ENCODE results near the gene KIAA1328.
"Not testable (repeated sequence)": the region's sequence is repeated elsewhere in the genome, so short reads cannot be mapped to it uniquely, and the experiment has no call there.

KIAA1328 gene

DNA sequence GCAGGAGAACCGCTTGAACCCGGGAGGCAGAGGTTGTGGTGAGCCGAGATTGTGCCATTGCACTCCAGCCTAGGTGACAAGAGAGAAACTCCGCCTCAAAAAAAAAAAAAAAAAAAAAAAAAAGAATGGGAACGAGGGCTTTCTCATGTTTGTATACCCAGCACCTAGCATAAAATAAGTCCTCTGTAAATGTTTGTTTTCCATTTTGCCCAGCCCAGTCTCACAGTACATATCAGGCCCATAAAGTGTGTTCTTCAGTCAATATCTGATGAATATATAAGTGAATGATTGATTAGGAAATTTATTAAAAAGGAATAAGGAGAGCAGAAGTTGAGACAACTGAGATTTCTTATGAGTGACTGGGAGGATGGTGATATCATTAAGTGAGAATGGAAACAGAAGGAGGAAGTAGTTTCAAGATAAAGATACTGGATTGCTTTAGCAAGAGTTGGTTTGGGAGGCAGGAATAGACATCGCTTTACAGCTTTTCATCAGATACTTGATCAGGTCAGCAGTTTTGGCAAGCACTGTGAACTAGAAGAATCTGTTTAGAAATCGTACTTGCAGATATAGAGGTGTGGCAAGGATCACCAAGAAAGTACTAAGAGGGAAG is 327.5 kb downstream of the KIAA1328 start:
- DNase-seq = no peak

DNA sequence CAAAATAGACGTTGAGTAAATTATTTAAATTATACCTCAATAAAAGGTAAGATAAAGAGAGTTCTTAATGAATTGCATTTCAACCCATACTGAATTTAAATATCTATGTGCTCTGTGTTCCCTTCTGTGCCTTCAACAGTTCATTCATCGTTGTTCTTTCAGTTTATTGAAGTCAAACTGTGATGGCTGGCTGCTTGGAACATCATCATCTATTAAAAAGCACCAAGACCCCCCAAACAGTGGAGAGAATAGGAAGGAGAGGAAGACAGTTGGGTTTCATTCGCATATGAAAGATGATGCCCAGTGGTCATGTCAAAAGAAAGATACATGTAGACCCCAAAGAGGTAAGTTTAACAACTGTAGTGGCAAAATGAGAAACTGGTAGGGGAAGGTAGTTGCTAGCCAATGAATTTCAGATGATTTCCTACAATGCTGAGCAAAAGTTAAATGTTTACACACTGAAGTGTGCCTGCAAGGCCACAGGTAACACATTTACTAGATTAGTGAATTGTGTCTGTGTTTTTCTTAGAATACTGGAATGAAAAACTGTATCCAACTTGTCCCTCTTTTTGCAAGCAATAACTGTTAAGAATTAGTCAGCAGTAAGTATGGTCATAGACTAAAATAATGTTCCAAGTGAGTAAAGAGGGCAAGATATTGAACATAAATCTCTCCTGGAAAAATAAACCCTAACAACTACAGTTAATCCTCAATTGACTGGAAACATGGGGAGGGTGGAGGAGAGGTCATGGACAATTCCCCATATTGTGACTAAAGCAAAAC is 331.3 kb downstream of the KIAA1328 start:
- DNase-seq = peak; percentile 8

DNA sequence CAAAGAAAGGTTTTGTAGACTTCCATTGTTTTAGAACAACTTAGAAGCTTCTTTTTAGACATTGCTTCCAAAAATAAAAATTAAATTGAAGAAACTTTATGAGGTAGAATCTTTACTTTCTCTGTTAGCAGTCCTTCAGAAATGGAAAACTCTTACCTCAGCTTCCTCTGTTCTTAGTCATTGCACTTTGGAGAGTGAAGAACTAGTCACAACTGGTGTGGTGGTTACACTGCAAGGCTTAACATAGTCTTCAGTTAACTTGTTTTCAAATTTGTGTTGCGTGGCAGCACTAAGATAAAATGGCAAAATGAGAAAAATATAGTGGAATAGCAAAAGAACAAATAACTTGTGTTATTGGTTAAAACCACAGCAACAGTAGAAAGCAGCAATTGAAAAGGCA is 332.6 kb downstream of the KIAA1328 start:
- no peak for DNase-seq

DNA sequence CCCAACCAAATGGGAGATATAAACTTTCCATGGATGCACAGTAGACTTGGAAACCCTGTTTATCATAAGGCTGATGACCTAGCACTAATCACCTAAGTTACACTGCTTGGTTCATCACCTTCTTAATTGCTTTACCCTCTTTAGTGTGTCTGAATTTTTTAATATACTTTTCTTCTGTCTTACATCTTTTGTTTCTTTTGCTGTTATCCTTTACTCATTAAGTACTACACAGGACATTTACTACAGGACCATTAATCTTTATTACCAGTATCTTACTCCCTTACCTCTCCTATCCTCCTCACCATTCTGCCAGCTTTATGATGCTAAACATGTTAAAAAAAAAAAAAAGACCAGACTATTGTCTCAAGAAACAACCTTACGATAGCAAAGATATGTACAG is 333.6 kb downstream of the KIAA1328 start:
- DNase-seq = peak; percentile 10

DNA sequence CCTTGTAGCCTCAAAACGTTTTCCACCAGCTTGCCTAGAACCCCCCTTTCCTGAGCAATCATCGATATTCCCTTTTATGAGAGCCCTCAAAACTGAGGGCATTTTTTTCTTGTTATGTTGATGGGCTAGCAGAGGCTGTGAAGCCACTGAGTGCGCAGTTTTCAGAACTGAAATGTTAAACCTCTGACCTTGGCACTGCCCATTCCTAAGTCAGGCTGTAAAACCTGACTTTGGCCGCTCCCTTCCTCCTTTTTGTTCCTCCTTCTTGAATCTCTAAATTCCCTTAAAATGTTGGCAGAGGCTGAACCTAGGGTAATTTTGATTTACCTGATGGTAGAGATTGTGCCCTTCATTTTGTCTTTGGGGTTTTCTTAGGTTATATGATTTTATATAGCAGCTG is 334.2 kb downstream of the KIAA1328 start:
- no peak for DNase-seq

DNA sequence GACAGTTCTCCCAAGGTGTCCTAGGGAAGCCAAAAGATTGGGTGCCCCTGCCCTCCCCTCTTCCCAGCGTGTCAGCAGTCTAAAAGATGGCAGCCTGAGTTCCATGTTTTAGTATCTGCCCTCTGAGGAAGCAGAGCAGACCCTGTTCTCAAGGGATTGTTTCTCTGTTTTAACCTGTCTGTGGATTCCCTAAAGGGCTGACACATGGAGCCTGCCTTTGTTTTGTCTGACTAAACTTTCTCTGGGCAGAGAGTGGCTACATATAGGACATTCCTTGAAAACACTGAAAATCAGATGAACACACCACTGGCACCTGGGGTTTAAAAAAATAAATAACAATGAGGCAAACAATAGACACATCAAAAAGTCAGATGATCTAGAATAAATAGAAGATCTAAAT is 337.6 kb downstream of the KIAA1328 start:
- no peak for DNase-seq

DNA sequence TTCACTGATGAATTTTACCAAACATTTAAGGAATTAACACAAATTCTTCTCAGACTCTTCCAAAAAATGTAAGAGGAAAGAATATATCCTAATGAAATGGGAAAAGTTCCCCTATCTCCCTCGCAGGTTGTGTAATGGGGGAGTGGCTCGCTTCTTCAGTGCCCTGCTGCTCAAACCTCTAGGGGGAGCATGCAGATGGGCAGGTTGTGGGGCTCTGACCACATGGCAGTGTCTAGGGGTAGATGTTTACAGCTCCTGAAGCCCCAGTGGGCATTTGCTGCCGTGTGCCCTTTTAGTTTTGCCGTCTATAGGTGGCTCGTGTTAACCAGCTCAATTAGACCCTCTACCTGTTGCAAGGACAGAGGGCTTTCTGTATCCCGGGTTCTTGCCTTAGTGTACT is 338.0 kb downstream of the KIAA1328 start:
- DNase-seq = not testable (repeated sequence)

DNA sequence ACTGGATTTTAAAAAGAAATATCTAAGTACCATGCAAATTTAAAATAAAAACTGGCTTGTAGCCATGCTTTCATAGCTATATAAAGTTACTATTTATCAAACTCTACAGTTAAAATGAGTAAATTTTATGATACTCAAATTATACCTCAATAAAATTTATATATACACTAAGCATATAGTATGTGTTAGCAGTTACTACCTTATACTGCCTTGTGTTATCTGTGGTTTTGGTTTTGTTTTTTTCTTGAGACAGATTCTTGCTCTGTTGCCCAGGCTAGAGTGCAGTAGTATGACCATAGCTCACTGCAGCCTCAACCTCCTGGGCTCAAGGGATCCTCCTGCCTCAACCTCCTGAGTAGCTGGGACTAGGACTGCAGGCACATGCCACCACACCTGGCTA is 342.1 kb downstream of the KIAA1328 start:
- no peak for DNase-seq

DNA sequence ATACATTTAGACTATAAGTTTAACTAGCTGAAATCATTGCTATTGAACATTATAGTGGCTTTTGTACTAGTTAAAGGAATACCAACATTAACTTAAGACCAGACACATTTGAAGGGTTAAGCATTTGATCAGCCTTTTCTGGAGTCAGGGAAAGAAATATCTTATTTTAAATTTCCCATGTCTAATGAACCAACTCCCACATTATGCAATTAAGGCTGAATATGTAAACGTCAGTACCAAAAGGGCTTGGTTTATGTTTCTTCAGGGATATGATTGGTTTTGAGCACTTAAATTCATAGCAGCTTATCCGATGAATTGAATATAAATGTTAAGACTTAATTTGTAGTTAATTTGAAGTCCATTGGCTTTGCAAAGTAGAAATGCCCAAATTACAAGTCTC is 344.5 kb downstream of the KIAA1328 start:
- DNase-seq = no peak

DNA sequence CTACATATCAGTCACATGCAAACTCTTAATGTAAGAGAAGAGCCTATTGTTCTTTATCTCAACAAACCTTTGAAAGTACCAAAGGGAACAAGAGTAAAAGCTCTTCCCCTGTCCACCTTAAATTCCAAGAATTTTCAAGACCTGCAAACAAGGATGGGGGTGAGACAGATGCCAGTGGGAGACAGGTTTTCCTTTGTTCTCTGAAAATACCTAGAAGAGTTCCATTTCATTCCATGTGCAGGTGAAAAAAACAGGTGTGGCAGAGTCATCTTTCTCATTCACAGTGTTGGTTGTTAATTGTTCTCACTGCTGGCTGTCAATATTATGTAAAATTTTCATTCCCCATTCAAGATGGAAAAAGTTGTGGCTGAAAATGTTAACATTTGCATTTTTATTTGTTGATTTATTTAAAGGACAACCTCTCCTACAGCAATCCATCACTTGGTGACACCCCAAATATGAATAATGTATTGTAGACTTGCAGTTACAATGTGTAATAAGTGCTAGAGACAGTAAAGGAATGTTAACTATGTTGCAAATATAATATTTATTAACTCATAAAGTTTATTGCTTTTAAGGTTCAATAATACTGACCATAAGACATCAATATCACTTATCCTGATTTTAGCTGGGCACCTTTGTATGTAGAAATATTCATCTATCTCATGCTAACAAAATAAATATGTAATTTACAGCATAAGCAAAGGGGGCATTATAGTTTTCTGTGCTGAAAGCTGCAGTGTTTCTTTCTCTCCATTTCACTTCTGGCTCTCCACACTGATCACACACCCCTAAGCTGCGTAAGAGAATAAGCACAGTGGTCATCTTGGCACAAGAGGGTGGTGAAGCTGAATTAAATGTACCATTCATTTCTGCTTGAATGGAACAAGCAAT is 347.0 kb downstream of the KIAA1328 start:
- DNase-seq = no peak

DNA sequence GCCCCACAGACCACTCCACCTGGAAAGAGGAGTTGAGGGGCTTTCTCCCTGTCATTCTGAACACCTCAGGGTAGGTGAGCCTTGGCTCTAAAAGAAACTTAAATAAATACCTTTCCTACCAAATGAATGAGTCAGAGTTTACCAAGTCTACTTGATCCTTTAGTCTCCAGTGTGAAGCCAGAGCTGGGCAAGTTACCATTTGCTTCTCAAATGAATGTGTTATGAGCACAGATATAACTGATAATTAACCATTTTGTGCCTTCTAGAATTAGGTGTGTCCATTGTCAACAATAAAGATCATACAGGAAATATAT is 347.7 kb downstream of the KIAA1328 start:
- no peak for DNase-seq

DNA sequence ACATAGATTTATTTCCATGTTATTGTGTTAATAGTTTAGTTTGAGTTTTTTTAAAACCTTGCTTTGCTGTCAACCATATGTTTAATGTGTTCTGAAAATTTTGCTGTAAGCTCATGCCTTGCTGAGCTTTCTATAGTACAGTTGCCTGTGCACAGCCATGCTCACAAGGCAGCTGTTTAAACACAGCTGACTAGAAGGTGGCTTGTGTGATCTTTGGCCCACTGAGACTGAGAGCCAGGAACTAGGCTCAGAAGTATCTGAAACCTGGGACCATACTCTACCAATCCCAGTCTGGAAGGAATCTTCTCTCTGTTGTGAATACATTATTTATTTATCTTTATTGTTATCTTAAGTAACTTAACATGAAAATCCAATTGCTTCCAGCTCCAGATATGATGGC is 350.5 kb downstream of the KIAA1328 start:
- DNase-seq = no peak

DNA sequence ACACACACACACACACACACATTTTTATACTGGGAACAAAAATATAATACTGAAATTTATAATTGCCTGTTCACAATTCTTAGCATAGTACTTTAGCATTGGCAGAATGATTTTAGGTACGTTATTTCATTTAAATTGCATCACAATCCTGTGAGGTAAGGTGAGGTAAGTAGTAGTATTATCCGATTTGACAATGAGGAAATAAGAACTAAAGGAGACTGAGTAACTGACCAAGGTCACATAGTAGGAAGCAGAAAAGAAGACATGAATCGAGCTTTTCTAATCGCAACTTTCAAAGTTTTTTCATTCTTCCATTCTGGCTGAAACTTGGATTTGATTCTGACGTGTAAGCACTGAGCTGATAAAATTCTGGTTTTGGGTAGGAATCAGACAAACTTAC is 351.2 kb downstream of the KIAA1328 start:
- DNase-seq = no peak

DNA sequence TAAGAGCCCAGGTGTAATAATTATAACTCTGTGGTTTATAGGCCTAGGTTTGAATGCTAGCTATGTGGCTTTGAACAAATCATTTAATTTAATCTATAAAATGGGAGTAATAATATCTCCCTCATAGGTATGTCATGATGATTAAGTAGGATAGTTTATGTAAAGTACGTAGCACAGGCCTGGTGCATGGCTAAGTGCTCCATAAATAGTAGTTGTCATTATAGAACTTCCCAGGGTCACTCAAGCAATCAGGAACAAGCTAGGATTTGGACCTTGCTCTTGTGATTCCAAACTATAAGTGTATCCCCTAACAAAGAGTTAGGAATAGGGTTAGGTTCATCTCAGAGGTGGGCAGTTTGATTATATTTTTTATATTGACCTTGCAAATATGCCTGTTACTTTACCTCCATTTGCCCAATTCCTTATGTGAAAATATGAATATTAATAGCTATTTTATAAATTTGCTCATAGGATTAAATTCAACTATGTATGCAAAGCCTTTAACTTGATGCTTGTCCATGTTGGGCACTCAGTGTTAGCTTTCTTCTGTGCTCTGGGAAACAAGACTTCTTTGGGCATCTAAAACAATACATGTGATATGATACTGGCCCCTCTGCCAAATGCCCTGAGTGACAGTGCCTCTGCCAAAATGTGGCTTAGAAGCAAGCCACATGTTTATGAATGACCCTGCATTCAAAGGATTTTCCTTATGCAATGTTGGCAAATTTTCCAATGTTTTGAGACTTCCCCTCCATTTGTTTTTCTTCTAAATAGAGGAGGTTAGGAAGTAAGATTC is 353.6 kb downstream of the KIAA1328 start:
- no peak for DNase-seq

DNA sequence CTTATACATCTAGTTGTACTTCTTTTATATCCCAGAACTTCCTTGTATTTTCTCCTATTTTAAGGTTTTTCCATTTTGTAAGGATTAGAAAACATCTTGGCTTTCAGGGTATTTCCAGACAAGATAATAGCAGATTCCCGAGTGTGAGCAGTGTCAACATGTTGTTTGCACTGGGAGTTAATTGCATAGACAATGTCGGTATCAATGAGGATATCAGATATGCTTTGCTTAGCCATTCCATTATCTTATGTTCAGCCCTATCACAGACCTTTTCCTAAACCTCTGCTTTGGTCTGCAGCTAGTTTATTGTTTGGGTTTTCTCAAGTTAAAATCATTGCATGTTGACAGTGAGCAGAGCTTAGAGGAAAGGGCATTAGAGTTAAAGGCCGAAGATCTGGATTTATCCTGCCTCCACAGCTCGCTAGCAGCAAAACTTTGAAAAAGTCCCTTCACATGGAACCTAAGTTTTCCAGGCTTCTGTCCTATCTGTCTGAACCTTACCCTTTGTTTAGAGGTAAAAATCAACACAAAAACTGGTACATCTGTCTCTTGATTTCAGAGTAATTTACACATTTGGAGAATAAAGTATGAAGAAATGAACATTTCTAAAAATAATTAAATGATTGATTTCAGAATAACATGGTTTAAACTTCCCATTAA is 355.4 kb downstream of the KIAA1328 start:
- DNase-seq = no peak

DNA sequence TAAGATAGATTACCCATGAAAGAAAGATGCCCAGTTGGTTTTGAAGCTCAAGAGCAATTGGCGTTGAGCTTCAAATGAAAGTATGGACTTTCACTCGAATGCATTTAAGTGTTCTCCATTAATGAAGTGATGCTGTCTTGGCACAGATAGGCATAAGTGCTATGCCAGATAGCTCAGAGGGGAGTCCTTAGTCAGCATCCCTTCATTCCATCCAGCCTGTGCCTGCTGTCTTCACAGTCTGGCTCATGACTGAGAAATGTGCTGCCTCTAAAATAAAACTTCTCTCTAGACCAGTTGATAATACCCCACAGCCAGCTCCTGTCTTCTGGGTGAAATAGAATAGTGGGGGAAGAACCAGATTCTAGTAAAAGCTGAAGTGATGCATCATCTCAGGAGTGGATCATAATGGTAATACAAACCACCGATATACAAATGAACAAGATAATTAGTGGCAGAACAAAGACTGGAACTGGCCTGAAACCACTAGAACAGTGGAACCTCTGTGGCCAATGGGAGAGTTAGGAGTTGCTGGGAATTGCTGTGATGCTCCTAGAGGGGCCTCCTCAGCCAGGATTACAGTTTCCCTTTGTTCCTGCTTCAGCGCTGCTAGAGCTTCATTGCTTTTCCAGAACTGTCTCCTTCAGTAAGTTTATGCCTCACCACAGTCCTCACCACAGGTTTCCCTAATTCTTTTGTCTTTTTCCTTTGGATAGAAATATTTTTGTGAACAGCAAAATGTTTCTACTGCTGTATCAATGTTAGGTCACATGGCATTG is 359.3 kb downstream of the KIAA1328 start:
- DNase-seq = no peak

DNA sequence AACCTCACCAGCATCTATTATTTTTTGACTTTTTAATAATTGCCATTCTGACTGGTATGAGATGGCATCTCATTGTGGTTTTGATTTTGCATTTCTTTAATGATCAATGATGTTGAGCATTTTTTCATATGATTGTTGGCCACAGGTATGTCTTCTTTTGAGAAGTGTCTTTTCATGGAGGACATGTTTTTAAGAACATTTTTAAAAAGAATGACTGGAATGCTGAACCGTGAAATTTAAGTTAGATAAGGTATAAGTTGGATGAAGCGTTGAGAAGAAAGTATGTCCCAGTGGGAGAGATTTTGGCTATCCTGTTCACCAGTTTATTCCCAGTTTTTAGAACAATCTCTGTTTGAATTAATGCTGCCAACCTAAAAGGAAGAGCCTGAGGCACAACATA is 370.8 kb downstream of the KIAA1328 start:
- no peak for DNase-seq

DNA sequence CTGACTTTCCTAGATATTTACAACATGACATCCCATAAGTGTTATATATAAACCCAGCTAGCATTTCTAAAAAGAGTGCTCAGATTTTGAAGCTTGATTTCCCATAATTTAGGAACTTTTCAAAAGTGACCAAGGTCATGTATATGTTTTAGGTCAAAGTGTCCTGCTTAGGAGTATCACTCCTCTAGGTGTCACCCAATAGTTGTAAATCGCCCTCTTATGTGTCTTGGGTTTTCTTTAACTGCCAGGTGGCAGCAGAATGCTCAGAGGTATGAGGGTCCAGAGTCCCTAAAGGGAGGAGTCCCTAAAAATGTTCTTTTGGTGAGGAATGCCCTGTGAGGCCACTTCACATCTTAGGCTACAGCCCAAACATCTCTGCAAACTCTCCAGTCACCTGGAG is 378.4 kb downstream of the KIAA1328 start:
- DNase-seq = no peak

DNA sequence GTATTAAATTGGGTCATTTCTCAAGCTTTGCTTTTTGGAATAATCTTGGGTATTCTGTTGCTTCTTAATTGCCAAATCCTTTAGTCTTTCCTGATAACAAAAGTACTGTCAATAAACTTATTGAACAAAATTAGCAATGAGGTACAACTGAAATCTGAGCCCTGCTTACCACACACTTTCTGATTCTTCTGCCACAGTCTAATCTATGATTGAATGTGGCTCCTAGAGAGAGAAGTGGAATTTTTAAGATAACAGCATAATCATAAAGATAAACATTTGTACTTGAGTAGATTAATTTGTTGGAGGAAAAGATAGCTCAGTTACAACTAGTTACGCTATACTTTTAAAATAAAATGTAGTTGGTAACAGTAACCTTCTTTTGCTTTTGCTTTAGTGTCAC is 381.9 kb downstream of the KIAA1328 start:
- DNase-seq = no peak

DNA sequence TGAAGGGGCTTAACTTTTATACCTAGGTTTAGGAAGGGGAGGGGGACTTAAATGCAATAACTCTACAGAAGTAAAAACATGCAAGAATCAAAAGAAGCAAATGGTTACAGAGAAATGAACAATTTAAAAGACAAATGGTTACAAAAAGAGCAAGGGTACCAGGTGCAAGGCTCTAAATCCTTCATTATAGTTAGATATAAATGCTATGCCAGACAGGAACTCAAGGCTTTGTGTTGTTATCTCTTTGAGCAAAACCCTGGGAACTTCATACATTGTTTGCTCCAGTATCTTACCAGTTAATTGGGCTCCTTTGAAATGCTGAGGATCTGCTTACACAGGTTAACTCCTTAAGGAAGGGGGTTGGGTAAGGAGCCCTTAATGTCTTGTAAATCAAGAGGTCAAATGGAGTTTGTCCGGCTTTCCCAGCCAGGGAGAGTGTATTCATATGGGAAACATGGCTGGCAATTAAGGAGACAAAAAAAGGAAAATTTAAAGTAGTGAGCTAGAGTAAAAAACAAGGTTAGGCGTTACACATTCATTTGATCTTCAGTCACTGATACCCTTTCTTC is 389.2 kb downstream of the KIAA1328 start:
- DNase-seq = no peak

DNA sequence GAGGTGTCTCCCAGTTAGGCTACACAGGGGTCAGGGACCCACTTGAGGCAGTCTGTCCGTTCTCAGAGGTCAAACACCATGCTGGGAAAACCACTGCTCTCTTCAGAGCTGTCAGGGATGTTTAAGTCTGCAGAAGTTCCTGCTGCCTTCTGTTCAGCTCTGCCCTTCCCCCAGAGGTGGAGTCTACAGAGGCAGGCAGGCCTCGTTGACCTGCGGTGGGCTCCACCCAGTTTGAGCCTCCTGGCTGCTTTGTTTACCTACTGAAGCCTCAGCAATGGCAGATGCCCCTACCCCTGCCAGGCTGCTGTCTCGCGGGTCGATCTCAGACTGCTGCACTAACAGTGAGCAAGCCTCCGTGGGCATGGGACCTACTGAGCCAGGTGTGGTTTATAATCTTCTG is 390.3 kb downstream of the KIAA1328 start:
- DNase-seq = no peak

Data from right kidney (tissue), 1 donor.